GM21529 (cell line): Measurements from ENCODE around the gene NME8.
"Not testable (repeated sequence)": the region's sequence is repeated elsewhere in the genome, so short reads cannot be mapped to it uniquely, and the experiment has no call there.

Experiments
- ATAC-seq: cut with Tn5 transposase; IDR thresholded peaks from one replicate; pipeline ENCODE4 v1.9.1; 2021; ENCODE audit not compliant: unreplicated experiment

Gene NME8

GRCh38 chr7:37848297-37848696 lies at the start of gene NME8:
NME8 (plus strand) TSS chr7:37848597; CDS start chr7:37850267, 1,670 bp downstream.
- no peak for ATAC-seq

GRCh38 chr7:37806152-37806551 lies 42.2 kb upstream of the NME8 start:
- no peak for ATAC-seq

GRCh38 chr7:37812161-37812580 lies 36.2 kb upstream of the NME8 start:
- not testable (repeated sequence) for ATAC-seq

GRCh38 chr7:37815671-37816371 lies 32.6 kb upstream of the NME8 start:
- peak; percentile 80 for ATAC-seq

GRCh38 chr7:37816922-37817590 lies 31.3 kb upstream of the NME8 start:
- no peak for ATAC-seq

- no peak for ATAC-seq
Observed at GRCh38 chr7:37817591-37817960, 30.8 kb upstream of the NME8 start.

GRCh38 chr7:37817996-37818720 lies 30.2 kb upstream of the NME8 start:
- ATAC-seq = no peak

- peak; percentile 80 for ATAC-seq
Observed at GRCh38 chr7:37820708-37821468, 27.5 kb upstream of the NME8 start.

- ATAC-seq = no peak
Observed at GRCh38 chr7:37822946-37823345, 25.5 kb upstream of the NME8 start.

GRCh38 chr7:37823557-37823956 lies 24.8 kb upstream of the NME8 start:
- ATAC-seq = no peak

GRCh38 chr7:37825038-37825437 lies 23.4 kb upstream of the NME8 start:
- no peak for ATAC-seq

- ATAC-seq = no peak
Observed at GRCh38 chr7:37826825-37827224, 21.6 kb upstream of the NME8 start.

- ATAC-seq = no peak
Observed at GRCh38 chr7:37831244-37831643, 17.2 kb upstream of the NME8 start.

- ATAC-seq = peak; percentile 69
Observed at GRCh38 chr7:37832194-37832593, 16.2 kb upstream of the NME8 start.

GRCh38 chr7:37833107-37833817 lies 15.1 kb upstream of the NME8 start:
- no peak for ATAC-seq

- ATAC-seq = no peak
Observed at GRCh38 chr7:37833818-37834146, 14.6 kb upstream of the NME8 start.

- no peak for ATAC-seq
Observed at GRCh38 chr7:37853468-37853867, 5.1 kb downstream of the NME8 start.

GRCh38 chr7:37882086-37882485 lies 33.7 kb downstream of the NME8 start:
- ATAC-seq = no peak

- no peak for ATAC-seq
Observed at GRCh38 chr7:37893359-37893758, 45.0 kb downstream of the NME8 start.

- ATAC-seq = no peak
Observed at GRCh38 chr7:37894671-37895070, 46.3 kb downstream of the NME8 start.
